HG02840 (cell line): Measurements from ENCODE around the gene MYCBP2.

Experiments
- ATAC-seq: cut with Tn5 transposase; IDR thresholded peaks from one replicate; pipeline ENCODE4 v1.9.1; 2021; ENCODE audit warnings: mild to moderate bottlenecking, moderate library complexity, moderate number of reproducible peaks; ENCODE audit not compliant: unreplicated experiment, low FRiP score

MYCBP2 gene

DNA sequence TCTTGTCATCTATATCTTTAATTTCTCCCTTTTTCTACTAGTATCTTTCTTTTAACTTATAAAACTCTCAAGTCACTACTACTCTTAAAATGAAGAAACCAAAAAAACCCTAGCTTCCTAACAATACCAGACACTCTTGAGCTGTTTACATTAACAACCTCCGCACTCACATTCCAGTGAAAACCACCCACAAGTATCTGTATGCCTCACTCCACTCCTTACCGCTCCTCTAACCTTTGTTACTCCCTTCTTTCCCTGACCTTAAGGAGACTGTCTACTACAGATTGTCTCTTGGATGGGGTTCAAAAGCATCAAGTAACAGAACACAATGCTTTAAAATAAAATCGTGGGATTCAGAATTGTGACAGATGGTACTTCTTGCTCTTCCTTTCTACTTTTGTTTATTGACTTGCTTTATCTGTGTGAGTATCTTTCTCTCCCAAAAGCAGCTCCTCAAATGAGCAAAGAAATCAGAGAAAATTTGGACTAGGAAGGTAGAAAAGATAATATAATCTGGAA, 189.9 kb downstream of the MYCBP2 start:
- ATAC-seq = no peak

GRCh38 chr13:77124423-77124822, 202.5 kb downstream of the MYCBP2 start:
- no peak for ATAC-seq

DNA sequence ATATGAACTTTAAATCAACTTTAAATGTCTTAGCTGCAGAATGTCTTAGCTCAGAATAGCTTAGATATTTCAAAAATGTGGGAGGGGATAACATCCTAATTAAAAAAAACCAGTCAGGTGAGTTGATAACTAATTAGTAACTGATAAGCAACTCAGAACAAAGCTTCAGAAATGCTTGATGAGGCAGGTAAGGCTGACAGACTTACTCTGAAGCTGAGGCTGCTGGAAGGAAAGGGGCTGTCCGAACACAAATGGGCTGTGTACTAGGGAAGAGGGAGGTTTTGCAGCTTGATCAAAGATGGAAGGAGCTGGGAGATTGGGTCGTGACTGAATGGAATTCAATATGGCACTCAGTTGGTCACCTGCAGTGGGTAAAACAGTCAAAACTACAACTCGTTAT, 208.8 kb downstream of the MYCBP2 start:
- ATAC-seq = no peak

DNA sequence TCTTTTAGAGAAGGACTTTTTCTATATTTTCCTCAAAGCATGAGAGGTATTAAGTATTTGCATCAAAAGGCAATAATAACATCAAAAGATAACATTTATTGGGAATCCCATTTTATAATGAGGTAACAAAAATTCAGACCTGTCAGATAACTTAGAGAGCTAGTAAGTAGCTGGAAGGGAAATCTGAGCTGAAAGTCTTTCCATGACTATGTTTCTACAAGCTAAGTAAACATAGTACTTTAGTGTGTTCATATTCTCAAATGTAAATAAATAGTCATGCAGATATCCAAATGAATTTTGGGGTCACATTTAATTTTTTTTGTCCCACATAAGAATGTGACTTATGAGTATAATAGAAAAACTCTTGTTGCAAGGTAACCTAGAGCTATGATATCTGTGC, 212.6 kb downstream of the MYCBP2 start:
- no peak for ATAC-seq

- ATAC-seq = no peak
These were observed 213.4 kb downstream of the MYCBP2 start for GRCh38 chr13:77113496-77113895.

- no peak for ATAC-seq
These were observed 221.8 kb downstream of the MYCBP2 start for GRCh38 chr13:77105051-77105450.

DNA sequence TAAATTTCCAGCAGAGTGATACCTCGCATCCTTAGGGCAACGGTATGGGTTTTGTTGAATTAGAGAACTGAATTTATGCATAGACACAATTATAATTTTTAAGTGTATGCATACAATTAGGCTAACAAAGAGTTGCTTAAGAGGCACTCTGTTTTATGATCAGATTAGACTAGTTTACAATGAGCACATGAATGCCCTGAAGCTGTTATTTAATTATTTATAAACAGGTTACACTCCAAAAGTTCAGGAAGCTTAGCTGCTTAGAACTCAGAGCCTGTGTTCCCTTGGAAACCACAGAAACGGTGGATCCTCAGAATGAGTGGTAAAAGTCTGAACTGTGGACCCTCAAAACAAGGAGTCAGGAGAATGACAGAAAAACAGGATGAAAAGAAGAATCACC, 227.5 kb downstream of the MYCBP2 start:
- no peak for ATAC-seq

DNA sequence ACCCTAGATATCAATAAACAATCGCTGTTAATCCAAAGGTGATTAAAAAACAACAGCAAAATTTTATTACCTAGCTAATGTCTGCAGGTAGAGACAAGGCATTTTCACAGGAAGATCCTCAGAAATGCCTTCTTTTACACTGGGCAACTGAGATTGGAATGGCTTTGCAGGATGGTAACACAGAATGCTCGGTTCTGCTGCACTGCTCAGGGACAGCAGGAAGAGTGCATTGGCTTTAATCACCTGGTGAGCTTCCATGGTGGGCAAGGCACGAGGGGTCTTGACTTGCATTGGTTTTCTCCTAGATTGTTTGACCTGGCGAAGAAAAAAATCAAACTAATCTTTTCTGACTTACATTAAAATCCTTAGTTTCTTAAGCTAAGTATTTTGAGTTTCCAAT, 231.6 kb downstream of the MYCBP2 start:
- ATAC-seq = no peak

DNA sequence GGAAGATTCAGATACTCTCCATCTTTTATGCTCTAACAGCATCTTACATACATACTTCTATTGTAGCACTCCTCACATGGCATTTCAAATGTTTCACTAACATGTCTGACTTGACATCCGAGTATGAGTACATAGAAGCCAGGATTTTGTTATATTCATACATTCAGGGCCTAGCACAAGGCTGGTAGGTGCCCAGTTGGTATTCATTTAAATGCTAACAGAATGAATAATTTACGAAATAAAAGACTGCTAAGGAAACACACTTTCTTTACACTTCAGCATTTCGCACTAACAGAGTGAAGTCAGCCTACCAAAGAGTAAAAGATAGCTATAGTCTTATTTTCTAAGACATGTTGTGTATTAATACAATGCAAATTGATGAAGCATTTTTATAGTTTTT, 232.1 kb downstream of the MYCBP2 start:
- no peak for ATAC-seq

- no peak for ATAC-seq
These were observed 233.2 kb downstream of the MYCBP2 start for GRCh38 chr13:77093735-77094134.

DNA sequence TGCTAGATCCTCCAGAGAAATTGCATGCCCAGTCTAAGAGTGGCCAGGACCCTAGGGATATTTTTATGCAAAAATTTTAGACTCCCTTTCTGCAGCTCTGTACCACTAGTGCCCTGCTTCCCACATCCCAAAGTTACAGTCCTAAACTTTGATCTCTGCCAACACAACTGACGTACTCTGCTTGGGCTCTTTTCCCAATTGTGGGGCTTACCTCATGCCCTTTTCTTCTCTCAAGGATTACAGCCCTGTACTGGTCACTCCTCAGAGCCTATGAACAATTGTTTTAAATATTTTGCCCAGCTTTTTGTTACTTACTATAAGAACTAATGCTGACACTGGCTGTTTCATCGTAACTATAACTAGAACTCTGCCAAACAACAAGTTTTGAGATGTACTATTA, 242.1 kb downstream of the MYCBP2 start:
- ATAC-seq = no peak

- no peak for ATAC-seq
These were observed 246.9 kb downstream of the MYCBP2 start for GRCh38 chr13:77079902-77080413.

- no peak for ATAC-seq
These were observed 259.4 kb downstream of the MYCBP2 start for GRCh38 chr13:77067519-77067918.

- no peak for ATAC-seq
These were observed 261.3 kb downstream of the MYCBP2 start for GRCh38 chr13:77065461-77066147.

GRCh38 chr13:77062097-77062496, 264.8 kb downstream of the MYCBP2 start:
- ATAC-seq = no peak

- ATAC-seq = no peak
These were observed 265.5 kb downstream of the MYCBP2 start for GRCh38 chr13:77061362-77061761.

DNA sequence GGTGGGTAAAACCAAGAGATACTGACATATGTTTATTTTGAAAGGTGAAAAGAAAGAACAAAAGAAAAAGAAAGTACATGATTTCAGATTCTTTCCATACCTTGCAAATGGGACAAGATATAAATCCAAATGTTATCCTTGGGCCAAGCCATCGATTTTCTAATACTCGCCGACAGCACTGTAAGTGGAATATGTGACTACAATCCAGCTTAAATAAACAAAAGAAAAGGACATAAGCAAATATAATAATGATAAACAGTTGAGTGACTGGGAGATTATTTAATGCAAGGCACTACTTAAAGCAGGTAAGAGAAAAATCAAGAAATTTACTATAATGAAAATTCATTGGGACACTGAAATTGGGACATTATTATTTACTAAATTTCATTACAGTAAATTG, 270.0 kb downstream of the MYCBP2 start:
- ATAC-seq = no peak

DNA sequence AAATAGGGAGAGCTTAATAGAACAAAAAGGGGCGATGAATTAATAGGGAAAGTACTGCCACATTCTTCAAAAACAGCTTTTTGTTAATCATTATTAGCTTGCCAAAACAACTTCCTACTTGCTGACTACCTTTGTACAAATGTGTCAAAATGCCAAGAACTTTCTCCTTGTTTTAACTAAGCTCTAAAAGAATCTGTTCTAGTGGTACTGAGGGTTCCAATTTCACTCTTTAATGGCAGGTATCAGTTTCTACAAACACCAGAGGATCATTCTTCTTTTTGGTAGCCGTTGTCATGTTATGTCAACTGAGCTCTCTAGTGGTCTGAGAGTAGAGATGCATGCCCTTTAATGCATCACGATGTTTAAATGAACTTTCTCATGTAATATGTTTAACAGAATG, 270.5 kb downstream of the MYCBP2 start:
- no peak for ATAC-seq

DNA sequence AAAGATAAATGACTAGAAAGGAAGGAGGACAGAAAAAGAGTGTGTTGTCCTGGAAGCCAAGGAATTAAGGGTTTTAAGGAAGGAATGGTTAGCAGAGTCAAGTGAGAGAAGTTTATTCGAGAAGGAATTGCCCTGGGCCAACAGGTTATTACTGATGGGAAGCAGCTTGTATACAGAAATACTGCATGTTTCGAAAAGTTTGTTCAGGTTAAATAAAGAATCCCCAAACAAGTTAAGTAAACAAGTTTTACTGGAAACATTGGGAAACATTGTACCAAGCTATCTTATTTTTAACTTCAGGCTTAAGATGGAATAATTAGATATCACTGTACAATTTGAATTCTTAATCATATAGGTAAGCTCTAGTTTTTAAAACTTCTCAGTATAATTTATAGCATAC, 271.7 kb downstream of the MYCBP2 start:
- no peak for ATAC-seq

GRCh38 chr13:77053192-77053591, 273.7 kb downstream of the MYCBP2 start:
- ATAC-seq = no peak

- no peak for ATAC-seq
These were observed 278.2 kb downstream of the MYCBP2 start for GRCh38 chr13:77048681-77049080.

- ATAC-seq = no peak
These were observed 279.1 kb downstream of the MYCBP2 start for GRCh38 chr13:77047649-77048343.
